Neural progenitor cell (in vitro differentiated cells): ENCODE results near the gene CFAP221. TPM values are rescaled to one million over a fixed set of nuclear protein-coding genes. Genes with fewer than 3 reads are reported as not detected.
A peak's percentile ranks its signal among the peaks of the same experiment; 100 is the strongest.

Source experiments
- DNase-seq: peaks from one replicate; pipeline ENCODE4 v3.0.0-alpha.2; 2016; ENCODE audit warnings: low spot score
- H2AFZ ChIP-seq: fragments of 200-600 bp; sonication (generic); replicated peaks from 2 replicates; pipeline ENCODE4 v1.6.1; 2016; ENCODE audit warnings: antibody characterized with exemption
- H3F3A ChIP-seq: fragments of 200-600 bp; sonication (generic); 2 replicates; pipeline ENCODE4 v1.6.1; 2016; ENCODE audit warnings: antibody characterized with exemption, low read depth
- H3K27ac ChIP-seq: fragments of 200-600 bp; sonication (generic); 2 replicates; pipeline ENCODE4 v1.5.1; 2016; ENCODE audit warnings: mild to moderate bottlenecking
- H3K27me3 ChIP-seq: fragments of 200-600 bp; sonication (generic); 2 replicates; pipeline ENCODE4 v1.6.1; 2016; ENCODE audit warnings: mild to moderate bottlenecking, moderate library complexity
- H3K36me3 ChIP-seq: fragments of 200-600 bp; sonication (generic); 2 replicates; pipeline ENCODE4 v1.5.1; 2016
- H3K4me1 ChIP-seq: fragments of 200-600 bp; sonication (generic); 2 replicates; pipeline ENCODE4 v1.6.1; 2016; ENCODE audit warnings: mixed run types
- H3K4me2 ChIP-seq: fragments of 200-600 bp; sonication (generic); 2 replicates; pipeline ENCODE4 v1.6.1; 2016
- H3K4me3 ChIP-seq: fragments of 200-600 bp; sonication (generic); 2 replicates; pipeline ENCODE4 v1.5.1; 2016
- H3K79me2 ChIP-seq: fragments of 200-600 bp; sonication (generic); 2 replicates; pipeline ENCODE4 v1.6.1; 2016; ENCODE audit warnings: low read depth
- H3K9ac ChIP-seq: fragments of 200-600 bp; sonication (generic); 2 replicates; pipeline ENCODE4 v1.6.1; 2016
- H3K9me3 ChIP-seq: fragments of 200-600 bp; sonication (generic); 2 replicates; pipeline ENCODE4 v1.5.1; 2016; ENCODE audit warnings: low read depth
- H4K20me1 ChIP-seq: fragments of 200-600 bp; sonication (generic); 2 replicates; pipeline ENCODE4 v1.6.1; 2016; ENCODE audit warnings: low read depth
- H3K27ac Mint-ChIP-seq: 3 replicates; pipeline ENCODE4 v1.8.0; 2021; ENCODE audit warnings: mixed read lengths
- H3K27me3 Mint-ChIP-seq: 2 replicates; pipeline ENCODE4 v1.8.0; 2022; ENCODE audit warnings: low read depth, mild to moderate bottlenecking, inconsistent platforms, moderate library complexity, mixed read lengths; ENCODE audit not compliant: insufficient read depth
- H3K36me3 Mint-ChIP-seq: 3 replicates; pipeline ENCODE4 v1.8.0; 2021; ENCODE audit warnings: mixed read lengths
- H3K4me1 Mint-ChIP-seq: 3 replicates; pipeline ENCODE4 v1.8.0; 2021; ENCODE audit warnings: mixed read lengths
- H3K4me3 Mint-ChIP-seq: 3 replicates; pipeline ENCODE4 v1.8.0; 2021; ENCODE audit warnings: mild to moderate bottlenecking, moderate library complexity, mixed read lengths
- H3K9me3 Mint-ChIP-seq: 3 replicates; pipeline ENCODE4 v1.8.0; 2020; ENCODE audit warnings: mixed read lengths
- EZH2 ChIP-seq: fragments of 200-600 bp; sonication (generic); IDR thresholded peaks from 2 replicates; pipeline ENCODE4 v1.6.1; 2017; ENCODE audit warnings: antibody characterized with exemption, mild to moderate bottlenecking, moderate library complexity
- EZH2phosphoT487 ChIP-seq: fragments of 200-600 bp; sonication (generic); IDR thresholded peaks from 2 replicates; pipeline ENCODE4 v1.6.1; 2017; ENCODE audit warnings: antibody characterized with exemption
- total RNA-seq: library from RNA; depleted of rRNA; stranded (reverse); fragments of >200 nt; gene quantifications from 2 replicates; pipeline ENCODE4 v1.2.3, GENCODE V29; 2015; ENCODE audit warnings: low replicate concordance
- TF ChIP-seq, protein P1 (sequence below): fragments of 200-600 bp; sonication (generic); IDR thresholded peaks from 2 replicates; pipeline ENCODE4 v1.5.1; 2017; ENCODE audit warnings: antibody characterized with exemption, mild to moderate bottlenecking

The CFAP221 gene
- total RNA-seq, 1 donor from 2014 or later, result 1.5 TPM

DNA sequence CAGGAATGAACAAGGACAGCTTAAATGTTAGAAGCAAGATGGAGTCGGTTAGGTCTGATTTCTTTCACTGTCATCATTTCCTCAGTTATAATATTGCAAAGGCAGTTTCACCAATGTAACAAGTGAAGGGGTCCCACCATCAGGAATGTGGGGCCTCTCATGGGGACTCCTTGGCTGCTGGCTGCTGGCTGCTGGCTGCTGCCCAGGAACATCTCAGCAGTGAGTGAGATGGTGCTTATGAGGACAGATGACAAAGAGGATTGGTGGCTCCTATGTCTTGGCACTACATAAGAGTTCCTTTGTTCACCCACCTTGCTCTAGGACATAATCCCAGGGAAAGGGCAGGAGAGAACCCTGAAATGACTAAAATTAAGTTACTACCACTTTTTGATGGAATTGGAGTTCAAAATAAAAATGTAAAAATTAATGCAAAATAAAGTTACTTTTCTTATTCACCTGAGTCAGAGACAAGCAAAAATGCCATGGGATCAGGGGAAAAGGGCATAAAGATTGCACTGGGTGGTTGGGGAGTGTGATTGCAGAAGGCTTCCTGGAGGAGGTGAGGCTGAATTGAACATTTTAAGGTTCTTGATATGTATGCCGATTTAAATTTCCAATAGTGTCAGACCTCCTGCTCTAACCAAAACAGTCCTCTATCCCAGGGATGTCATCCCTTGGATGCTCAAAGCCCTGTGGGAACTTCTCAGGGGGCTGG, 158.1 kb downstream of the CFAP221 start:
- peaks cover 41% of the 10 kb centered on the region for H3K4me1 Mint-ChIP-seq
- Histone ChIP-seq H3K4me1 (peaks cover 33% of the 10 kb centered on the region), H3F3A (peaks cover 37% of the 10 kb centered on the region), H3K79me2 (no peaks in the 10 kb centered on the region), H3K9ac (no peak overlapping the region), H3K36me3 (no peaks in the 10 kb centered on the region), H3K27me3 (peaks cover 12% of the 10 kb centered on the region), H3K4me2 (no peak overlapping the region), H4K20me1 (no peaks in the 10 kb centered on the region), H3K4me3 (no peak overlapping the region), H3K27ac (no peak overlapping the region), H2AFZ (no peak overlapping the region), H3K9me3 (no peaks in the 10 kb centered on the region)
- peaks cover 11% of the 10 kb centered on the region for H3K27me3 Mint-ChIP-seq
- no peak for DNase-seq
- no peak overlapping the region for H3K27ac Mint-ChIP-seq
- no peak overlapping the region for H3K4me3 Mint-ChIP-seq
- TF ChIP-seq, protein P1, sequence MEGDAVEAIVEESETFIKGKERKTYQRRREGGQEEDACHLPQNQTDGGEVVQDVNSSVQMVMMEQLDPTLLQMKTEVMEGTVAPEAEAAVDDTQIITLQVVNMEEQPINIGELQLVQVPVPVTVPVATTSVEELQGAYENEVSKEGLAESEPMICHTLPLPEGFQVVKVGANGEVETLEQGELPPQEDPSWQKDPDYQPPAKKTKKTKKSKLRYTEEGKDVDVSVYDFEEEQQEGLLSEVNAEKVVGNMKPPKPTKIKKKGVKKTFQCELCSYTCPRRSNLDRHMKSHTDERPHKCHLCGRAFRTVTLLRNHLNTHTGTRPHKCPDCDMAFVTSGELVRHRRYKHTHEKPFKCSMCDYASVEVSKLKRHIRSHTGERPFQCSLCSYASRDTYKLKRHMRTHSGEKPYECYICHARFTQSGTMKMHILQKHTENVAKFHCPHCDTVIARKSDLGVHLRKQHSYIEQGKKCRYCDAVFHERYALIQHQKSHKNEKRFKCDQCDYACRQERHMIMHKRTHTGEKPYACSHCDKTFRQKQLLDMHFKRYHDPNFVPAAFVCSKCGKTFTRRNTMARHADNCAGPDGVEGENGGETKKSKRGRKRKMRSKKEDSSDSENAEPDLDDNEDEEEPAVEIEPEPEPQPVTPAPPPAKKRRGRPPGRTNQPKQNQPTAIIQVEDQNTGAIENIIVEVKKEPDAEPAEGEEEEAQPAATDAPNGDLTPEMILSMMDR, result no peak
- TF ChIP-seq EZH2 (no peak), EZH2phosphoT487 (no peak)
- H3K9me3 Mint-ChIP-seq, result peaks cover 8% of the 10 kb centered on the region
- H3K36me3 Mint-ChIP-seq, result no peaks in the 10 kb centered on the region

DNA sequence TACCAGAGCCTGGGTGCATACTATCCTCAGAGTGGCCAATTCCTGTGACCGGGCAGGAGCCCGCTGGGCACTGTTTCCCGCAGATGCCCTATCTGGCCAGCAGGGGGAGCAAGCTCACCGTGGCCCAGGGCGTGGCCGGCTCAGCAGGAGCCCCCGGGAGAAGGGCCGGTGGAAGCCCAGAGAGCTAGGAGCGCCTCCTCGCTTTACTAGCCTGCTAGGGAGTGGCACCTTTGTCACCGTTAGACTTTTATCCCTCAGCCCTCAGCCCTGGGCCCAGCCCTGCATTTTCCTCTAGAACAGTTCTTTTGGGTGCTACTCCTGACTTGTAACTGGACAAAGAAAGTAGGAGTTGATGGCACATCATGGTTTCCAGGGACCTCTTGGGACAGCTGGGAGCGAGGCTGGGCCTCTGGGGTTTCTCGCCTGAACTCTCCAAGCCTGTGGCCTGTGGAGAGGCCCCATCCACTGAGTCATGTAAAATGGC, 158.7 kb downstream of the CFAP221 start:
- Mint-ChIP-seq H3K36me3 (no peaks in the 10 kb centered on the region), H3K27me3 (peaks cover 11% of the 10 kb centered on the region), H3K27ac (no peak overlapping the region), H3K4me3 (no peak overlapping the region), H3K9me3 (peaks cover 8% of the 10 kb centered on the region), H3K4me1 (peaks cover 40% of the 10 kb centered on the region)
- Histone ChIP-seq H3K4me3 (no peak overlapping the region), H3K9me3 (no peaks in the 10 kb centered on the region), H3K36me3 (no peaks in the 10 kb centered on the region), H3K27ac (no peak overlapping the region), H4K20me1 (no peaks in the 10 kb centered on the region), H2AFZ (peak overlapping the region; percentile 89), H3K4me2 (no peak overlapping the region), H3F3A (peaks cover 37% of the 10 kb centered on the region), H3K4me1 (peaks cover 29% of the 10 kb centered on the region), H3K79me2 (no peaks in the 10 kb centered on the region), H3K9ac (no peak overlapping the region), H3K27me3 (peaks cover 12% of the 10 kb centered on the region)
- TF ChIP-seq EZH2phosphoT487, result no peak
- TF ChIP-seq, protein P1, result peak; percentile 93
- peak; percentile 86 for DNase-seq

DNA sequence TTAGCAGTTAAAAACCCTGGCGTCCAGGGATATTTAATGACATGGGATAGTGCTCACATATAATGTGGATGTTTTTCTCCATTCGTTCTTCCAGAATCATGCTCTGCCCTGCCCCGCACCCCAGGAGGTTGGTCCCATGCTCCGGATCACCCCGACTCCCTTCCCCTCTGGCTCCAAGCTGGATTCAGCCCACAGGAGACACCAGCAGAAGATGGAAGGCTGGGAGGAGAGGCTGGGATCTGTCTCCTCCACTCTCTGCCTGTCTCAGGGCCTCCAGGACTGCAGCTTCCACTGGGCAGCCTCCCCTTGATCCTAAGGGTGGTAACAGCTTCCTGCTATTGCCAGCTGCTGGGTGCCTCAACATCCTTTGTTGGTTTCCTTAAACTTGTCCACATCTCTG, 159.3 kb downstream of the CFAP221 start:
- Mint-ChIP-seq H3K4me1 (peaks cover 41% of the 10 kb centered on the region), H3K9me3 (peaks cover 8% of the 10 kb centered on the region)
- TF ChIP-seq EZH2phosphoT487, result no peak
- TF ChIP-seq EZH2, result no peak
- TF ChIP-seq, protein P1, result no peak

More for the DNA sequence above, 159.3 kb downstream of the CFAP221 start:
- Histone ChIP-seq H3F3A (peaks cover 37% of the 10 kb centered on the region), H3K9me3 (no peaks in the 10 kb centered on the region), H3K36me3 (no peaks in the 10 kb centered on the region), H4K20me1 (no peaks in the 10 kb centered on the region), H3K79me2 (no peaks in the 10 kb centered on the region), H3K4me2 (no peak overlapping the region), H2AFZ (no peak overlapping the region), H3K4me3 (no peak overlapping the region), H3K27ac (no peak overlapping the region), H3K4me1 (peaks cover 25% of the 10 kb centered on the region), H3K27me3 (peaks cover 12% of the 10 kb centered on the region), H3K9ac (no peak overlapping the region)
- Mint-ChIP-seq H3K4me3 (no peak overlapping the region), H3K27ac (peak overlapping the region; percentile 46), H3K27me3 (peaks cover 10% of the 10 kb centered on the region), H3K36me3 (no peaks in the 10 kb centered on the region)
- no peak for DNase-seq
